PC-9 (cell line): ENCODE results near the gene LIMS1. TPM values are rescaled to one million over a fixed set of nuclear protein-coding genes. Genes with fewer than 3 reads are reported as not detected.

Source experiments
- BruUV-seq: library from RNA; stranded (reverse); fragments of 400-500 nt; replicated peaks from 2 replicates; lab custom pipeline; 2021; lab: Mats Ljungman, UMichigan
- CTCF ChIA-PET: fragments of 300-600 bp; sonication (Branson Sonifier 250); formaldehyde crosslinking; loops from one replicate; lab custom pipeline; 2022; ENCODE audit warnings: antibody characterized with exemption; lab: Charles Lee
- POLR2A ChIA-PET: fragments of 300-600 bp; sonication (Branson Sonifier 250); formaldehyde crosslinking; loops from one replicate; lab custom pipeline; 2022; ENCODE audit warnings: antibody characterized with exemption; ENCODE audit not compliant: unreplicated experiment; lab: Charles Lee
- DNase-seq, 2 experiments: peaks; one replicate each; pipeline versions ENCODE4 v3.0.0 to v3.0.0-alpha.2; 2015 to 2022; ENCODE audit warnings: mixed read lengths in 1 of 2
- H2AFZ ChIP-seq: fragments of 200-600 bp; sonication (generic); 2 replicates; pipeline ENCODE4 v1.8.1; 2017; ENCODE audit warnings: antibody characterized with exemption
- H3F3A ChIP-seq: fragments of 200-600 bp; sonication (generic); 2 replicates; pipeline ENCODE4 v1.8.1; 2017; ENCODE audit warnings: antibody characterized with exemption, mild to moderate bottlenecking, low read depth; ENCODE audit not compliant: insufficient read depth
- H3K27ac ChIP-seq: fragments of 200-600 bp; sonication (generic); 2 replicates; pipeline ENCODE4 v1.6.1; 2016; ENCODE audit warnings: mixed run types
- H3K27me3 ChIP-seq: fragments of 200-600 bp; sonication (generic); 2 replicates; pipeline ENCODE4 v1.6.1; 2016; ENCODE audit warnings: low read depth, mixed run types; ENCODE audit not compliant: insufficient read depth
- H3K36me3 ChIP-seq: fragments of 200-600 bp; sonication (generic); 2 replicates; pipeline ENCODE4 v1.6.1; 2016; ENCODE audit warnings: low read depth, mixed run types
- H3K4me1 ChIP-seq: fragments of 200-600 bp; sonication (generic); replicated peaks from 2 replicates; pipeline ENCODE4 v1.6.1; 2016; ENCODE audit warnings: mixed run types; ENCODE audit not compliant: insufficient read depth
- H3K4me2 ChIP-seq: fragments of 200-600 bp; sonication (generic); 2 replicates; pipeline ENCODE4 v1.6.1; 2017; ENCODE audit warnings: mixed run types
- H3K4me3 ChIP-seq: fragments of 200-600 bp; sonication (generic); 2 replicates; pipeline ENCODE4 v1.6.1; 2016; ENCODE audit warnings: mixed run types
- H3K79me2 ChIP-seq: fragments of 200-600 bp; sonication (generic); 2 replicates; pipeline ENCODE4 v1.6.1; 2017; ENCODE audit warnings: low read depth, mixed run types
- H3K9me2 ChIP-seq: fragments of 200-600 bp; sonication (generic); 2 replicates; pipeline ENCODE4 v1.8.1; 2017; ENCODE audit warnings: mild to moderate bottlenecking; ENCODE audit not compliant: insufficient read depth
- H3K9me3 ChIP-seq: fragments of 200-600 bp; sonication (generic); 2 replicates; pipeline ENCODE4 v1.8.1; 2016; ENCODE audit warnings: low read depth; ENCODE audit not compliant: insufficient read depth
- H4K20me1 ChIP-seq: fragments of 200-600 bp; sonication (generic); 2 replicates; pipeline ENCODE4 v1.8.1; 2017; ENCODE audit not compliant: insufficient read depth
- EZH2 ChIP-seq: fragments of 200-600 bp; sonication (generic); IDR thresholded peaks from 2 replicates; pipeline ENCODE4 v1.8.0; 2017; ENCODE audit warnings: antibody characterized with exemption, low read depth
- intact Hi-C: fragments of 100-400 bp; cut with micrococcal nuclease; formaldehyde crosslinking; loops from one replicate; pipeline ENCODE4 v1.10.0; 2022; ENCODE audit not compliant: unreplicated experiment
- total RNA-seq: library from RNA; stranded (reverse); gene quantifications from 2 replicates; pipeline ENCODE4 v1.2.3, GENCODE V29; 2021
- TF ChIP-seq, protein P1 (sequence below): fragments of 200-600 bp; sonication (generic); conservative IDR thresholded peaks from 2 replicates; pipeline ENCODE4 v1.6.1; 2017; ENCODE audit warnings: mixed run types, antibody characterized with exemption, mild to moderate bottlenecking, moderate library complexity

The LIMS1 gene
- total RNA-seq, 1 experiment from 2014 or later = 61.6 TPM

- Histone ChIP-seq H3K36me3 (no peaks in the 10 kb centered on the region), H3K4me1 (no peaks in the 10 kb centered on the region), H2AFZ (no peak overlapping the region), H3K79me2 (peaks cover 8% of the 10 kb centered on the region; the same call in 1 of the 2 replicates), H3K9me2 (no peaks in the 10 kb centered on the region), H3K9me3 (no peaks in the 10 kb centered on the region), H3K27me3 (no peaks in the 10 kb centered on the region), H3K27ac (no peak overlapping the region), H3K4me3 (no peak overlapping the region), H4K20me1 (no peaks in the 10 kb centered on the region), H3F3A (no peaks in the 10 kb centered on the region), H3K4me2 (no peak overlapping the region)
- no TSS peak for BruUV-seq
- no peak for DNase-seq
- no peak for TF ChIP-seq EZH2
- TF ChIP-seq, protein P1, sequence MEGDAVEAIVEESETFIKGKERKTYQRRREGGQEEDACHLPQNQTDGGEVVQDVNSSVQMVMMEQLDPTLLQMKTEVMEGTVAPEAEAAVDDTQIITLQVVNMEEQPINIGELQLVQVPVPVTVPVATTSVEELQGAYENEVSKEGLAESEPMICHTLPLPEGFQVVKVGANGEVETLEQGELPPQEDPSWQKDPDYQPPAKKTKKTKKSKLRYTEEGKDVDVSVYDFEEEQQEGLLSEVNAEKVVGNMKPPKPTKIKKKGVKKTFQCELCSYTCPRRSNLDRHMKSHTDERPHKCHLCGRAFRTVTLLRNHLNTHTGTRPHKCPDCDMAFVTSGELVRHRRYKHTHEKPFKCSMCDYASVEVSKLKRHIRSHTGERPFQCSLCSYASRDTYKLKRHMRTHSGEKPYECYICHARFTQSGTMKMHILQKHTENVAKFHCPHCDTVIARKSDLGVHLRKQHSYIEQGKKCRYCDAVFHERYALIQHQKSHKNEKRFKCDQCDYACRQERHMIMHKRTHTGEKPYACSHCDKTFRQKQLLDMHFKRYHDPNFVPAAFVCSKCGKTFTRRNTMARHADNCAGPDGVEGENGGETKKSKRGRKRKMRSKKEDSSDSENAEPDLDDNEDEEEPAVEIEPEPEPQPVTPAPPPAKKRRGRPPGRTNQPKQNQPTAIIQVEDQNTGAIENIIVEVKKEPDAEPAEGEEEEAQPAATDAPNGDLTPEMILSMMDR = no peak
- ChIA-PET CTCF (interaction anchor here (0.5 kb wide), 1 partner anchor 362 kb away, joined by 3 read pairs; no protein-coding TSS in a partner anchor), POLR2A (no interaction called here)
- intact Hi-C loops = loop anchor here (5.0 kb wide), 1 partner anchor 35 kb away; no protein-coding TSS in a partner anchor
These were observed 42.8 kb downstream of the LIMS1 start for GRCh38 chr2:108577099-108577498.

GRCh38 chr2:108579623-108580022 lies 45.4 kb downstream of the LIMS1 start:
- intact Hi-C loops = loop anchor here (5.0 to 10.0 kb wide), 2 partner anchors 37 to 95 kb away; no protein-coding TSS in a partner anchor
- H3K27ac ChIP-seq = no peak overlapping the region
- no peak overlapping the region for H3K4me2 ChIP-seq
- H3K79me2 ChIP-seq = no peaks in the 10 kb centered on the region
- TF ChIP-seq EZH2 = no peak
- TF ChIP-seq, protein P1 = no peak
- no peaks in the 10 kb centered on the region for H3K27me3 ChIP-seq
- no peaks in the 10 kb centered on the region for H3K9me2 ChIP-seq
- H3K4me1 ChIP-seq = no peaks in the 10 kb centered on the region
- DNase-seq = no peak
- no peaks in the 10 kb centered on the region for H3K36me3 ChIP-seq
- H2AFZ ChIP-seq = no peak overlapping the region
- H4K20me1 ChIP-seq = no peaks in the 10 kb centered on the region
- H3K9me3 ChIP-seq = no peaks in the 10 kb centered on the region
- no peaks in the 10 kb centered on the region for H3F3A ChIP-seq
- BruUV-seq = no TSS peak
- CTCF ChIA-PET = no interaction called here
- POLR2A ChIA-PET = no interaction called here
- no peak overlapping the region for H3K4me3 ChIP-seq

GRCh38 chr2:108580050-108580449 lies 45.8 kb downstream of the LIMS1 start:
- TF ChIP-seq EZH2 = no peak
- TF ChIP-seq, protein P1 = no peak
- Histone ChIP-seq H3K9me2 (no peaks in the 10 kb centered on the region), H3K4me3 (no peak overlapping the region), H3K79me2 (no peaks in the 10 kb centered on the region), H3K4me1 (no peaks in the 10 kb centered on the region), H4K20me1 (no peaks in the 10 kb centered on the region), H3K9me3 (no peaks in the 10 kb centered on the region), H3K36me3 (no peaks in the 10 kb centered on the region), H3K4me2 (no peak overlapping the region), H3K27ac (no peak overlapping the region), H3F3A (no peaks in the 10 kb centered on the region), H2AFZ (no peak overlapping the region), H3K27me3 (no peaks in the 10 kb centered on the region)
- intact Hi-C loops = loop anchor here (10.0 kb wide), 1 partner anchor 95 kb away; no protein-coding TSS in a partner anchor
- ChIA-PET POLR2A (no interaction called here), CTCF (no interaction called here)
- BruUV-seq = no TSS peak
- DNase-seq = no peak
